Cerebellar cortex (tissue), 1 donor: ENCODE data around the gene PRCD.
A peak's percentile ranks its signal among the peaks of the same experiment; 100 is the strongest.

Experiments used
- DNase-seq: peaks from one replicate; pipeline ENCODE4 v3.0.0-alpha.2; 2015; ENCODE audit warnings: low spot score

PRCD gene

GRCh38 chr17:76540381-76541300 is 797 bp downstream of the PRCD start:
- peak; percentile 99 for DNase-seq

- DNase-seq = peak; percentile 88
Observed at GRCh38 chr17:76541739-76542454, 2.1 kb downstream of the PRCD start.

GRCh38 chr17:76542566-76542971 is 2.7 kb downstream of the PRCD start:
- peak; percentile 36 for DNase-seq

GRCh38 chr17:76542984-76543383 is 3.1 kb downstream of the PRCD start:
- peak; percentile 34 for DNase-seq

- no peak for DNase-seq
Observed at GRCh38 chr17:76543482-76543825, 3.6 kb downstream of the PRCD start.

- peak; percentile 42 for DNase-seq
Observed at GRCh38 chr17:76543826-76544545, 4.1 kb downstream of the PRCD start.

GRCh38 chr17:76544546-76545365 is 4.9 kb downstream of the PRCD start:
- peak; percentile 71 for DNase-seq

- DNase-seq = peak; percentile 35
Observed at GRCh38 chr17:76545918-76546555, 6.2 kb downstream of the PRCD start.

GRCh38 chr17:76546556-76547182 is 6.8 kb downstream of the PRCD start:
- peak; percentile 44 for DNase-seq

- DNase-seq = peak; percentile 78
Observed at GRCh38 chr17:76547183-76547641, 7.4 kb downstream of the PRCD start.

GRCh38 chr17:76547642-76548202 is 7.9 kb downstream of the PRCD start:
- no peak for DNase-seq

- no peak for DNase-seq
Observed at GRCh38 chr17:76548378-76549214, 8.8 kb downstream of the PRCD start.

- DNase-seq = no peak
Observed at GRCh38 chr17:76549215-76549518, 9.3 kb downstream of the PRCD start.

- DNase-seq = no peak
Observed at GRCh38 chr17:76549539-76549938, 9.7 kb downstream of the PRCD start.

GRCh38 chr17:76550712-76551615 is 11.1 kb downstream of the PRCD start:
- no peak for DNase-seq

GRCh38 chr17:76551685-76552084 is 11.8 kb downstream of the PRCD start:
- no peak for DNase-seq

GRCh38 chr17:76553178-76553908 is 13.5 kb downstream of the PRCD start:
- DNase-seq = no peak

GRCh38 chr17:76554131-76554530 is 14.3 kb downstream of the PRCD start:
- DNase-seq = peak; percentile 96
